PC-9 (cell line): ENCODE measurements around the gene C5orf15. TPM values are rescaled to one million over a fixed set of nuclear protein-coding genes. Genes with fewer than 3 reads are reported as not detected.

Experiments used
- BruUV-seq: library from RNA; stranded (reverse); fragments of 400-500 nt; replicated peaks from 2 replicates; lab custom pipeline; 2021; lab: Mats Ljungman, UMichigan
- CTCF ChIA-PET: fragments of 300-600 bp; sonication (Branson Sonifier 250); formaldehyde crosslinking; loops from one replicate; lab custom pipeline; 2022; ENCODE audit warnings: antibody characterized with exemption; lab: Charles Lee
- POLR2A ChIA-PET: fragments of 300-600 bp; sonication (Branson Sonifier 250); formaldehyde crosslinking; loops from one replicate; lab custom pipeline; 2022; ENCODE audit warnings: antibody characterized with exemption; ENCODE audit not compliant: unreplicated experiment; lab: Charles Lee
- DNase-seq, 2 experiments: peaks; one replicate each; pipeline versions ENCODE4 v3.0.0 to v3.0.0-alpha.2; 2015 to 2022; ENCODE audit warnings: mixed read lengths in 1 of 2
- H2AFZ ChIP-seq: fragments of 200-600 bp; sonication (generic); 2 replicates; pipeline ENCODE4 v1.8.1; 2017; ENCODE audit warnings: antibody characterized with exemption
- H3F3A ChIP-seq: fragments of 200-600 bp; sonication (generic); 2 replicates; pipeline ENCODE4 v1.8.1; 2017; ENCODE audit warnings: antibody characterized with exemption, mild to moderate bottlenecking, low read depth; ENCODE audit not compliant: insufficient read depth
- H3K27ac ChIP-seq: fragments of 200-600 bp; sonication (generic); 2 replicates; pipeline ENCODE4 v1.6.1; 2016; ENCODE audit warnings: mixed run types
- H3K27me3 ChIP-seq: fragments of 200-600 bp; sonication (generic); 2 replicates; pipeline ENCODE4 v1.6.1; 2016; ENCODE audit warnings: low read depth, mixed run types; ENCODE audit not compliant: insufficient read depth
- H3K36me3 ChIP-seq: fragments of 200-600 bp; sonication (generic); 2 replicates; pipeline ENCODE4 v1.6.1; 2016; ENCODE audit warnings: low read depth, mixed run types
- H3K4me1 ChIP-seq: fragments of 200-600 bp; sonication (generic); replicated peaks from 2 replicates; pipeline ENCODE4 v1.6.1; 2016; ENCODE audit warnings: mixed run types; ENCODE audit not compliant: insufficient read depth
- H3K4me2 ChIP-seq: fragments of 200-600 bp; sonication (generic); 2 replicates; pipeline ENCODE4 v1.6.1; 2017; ENCODE audit warnings: mixed run types
- H3K4me3 ChIP-seq: fragments of 200-600 bp; sonication (generic); 2 replicates; pipeline ENCODE4 v1.6.1; 2016; ENCODE audit warnings: mixed run types
- H3K79me2 ChIP-seq: fragments of 200-600 bp; sonication (generic); 2 replicates; pipeline ENCODE4 v1.6.1; 2017; ENCODE audit warnings: low read depth, mixed run types
- H3K9me2 ChIP-seq: fragments of 200-600 bp; sonication (generic); 2 replicates; pipeline ENCODE4 v1.8.1; 2017; ENCODE audit warnings: mild to moderate bottlenecking; ENCODE audit not compliant: insufficient read depth
- H3K9me3 ChIP-seq: fragments of 200-600 bp; sonication (generic); 2 replicates; pipeline ENCODE4 v1.8.1; 2016; ENCODE audit warnings: low read depth; ENCODE audit not compliant: insufficient read depth
- H4K20me1 ChIP-seq: fragments of 200-600 bp; sonication (generic); 2 replicates; pipeline ENCODE4 v1.8.1; 2017; ENCODE audit not compliant: insufficient read depth
- EZH2 ChIP-seq: fragments of 200-600 bp; sonication (generic); IDR thresholded peaks from 2 replicates; pipeline ENCODE4 v1.8.0; 2017; ENCODE audit warnings: antibody characterized with exemption, low read depth
- intact Hi-C: fragments of 100-400 bp; cut with micrococcal nuclease; formaldehyde crosslinking; loops from one replicate; pipeline ENCODE4 v1.10.0; 2022; ENCODE audit not compliant: unreplicated experiment
- total RNA-seq: library from RNA; stranded (reverse); gene quantifications from 2 replicates; pipeline ENCODE4 v1.2.3, GENCODE V29; 2021
- TF ChIP-seq, protein P1 (sequence below): fragments of 200-600 bp; sonication (generic); conservative IDR thresholded peaks from 2 replicates; pipeline ENCODE4 v1.6.1; 2017; ENCODE audit warnings: mixed run types, antibody characterized with exemption, mild to moderate bottlenecking, moderate library complexity

The C5orf15 gene
- total RNA-seq, 1 experiment from 2014 or later = 45.0 TPM

DNA sequence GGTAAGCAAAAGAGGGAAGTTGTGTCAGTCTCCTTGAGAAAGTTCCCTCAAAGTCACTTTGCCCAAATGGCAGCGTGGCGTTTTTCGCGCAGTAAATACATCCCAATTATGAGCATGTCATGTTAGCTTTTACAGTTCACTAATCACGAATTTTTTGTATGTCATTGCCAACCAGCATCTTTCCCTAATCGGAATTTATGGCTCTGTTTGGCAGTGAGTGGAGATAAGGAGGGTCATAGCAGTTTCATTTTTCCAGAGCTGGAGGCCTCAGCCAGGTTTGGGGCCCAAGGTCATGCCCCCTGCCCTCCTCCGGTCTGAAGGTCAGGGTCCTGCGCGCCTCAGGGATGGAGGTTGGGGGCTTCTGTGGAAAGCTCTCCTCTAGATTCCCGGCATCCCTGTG, 50.1 kb downstream of the C5orf15 start:
- intact Hi-C loops = no loop called here
- H3K4me1 ChIP-seq = peaks cover 10% of the 10 kb centered on the region
- H3K9me2 ChIP-seq = no peaks in the 10 kb centered on the region
- no peak overlapping the region for H3K4me3 ChIP-seq
- DNase-seq = no peak
- no TSS peak for BruUV-seq
- H3K36me3 ChIP-seq = no peaks in the 10 kb centered on the region
- H3F3A ChIP-seq = 0 out of 2 replicates have a peak, but pooled peaks cover 5% of the 10 kb centered on the region
- H2AFZ ChIP-seq = no peak overlapping the region
- no peaks in the 10 kb centered on the region for H4K20me1 ChIP-seq
- H3K4me2 ChIP-seq = no peak overlapping the region
- H3K27ac ChIP-seq = no peak overlapping the region
- H3K79me2 ChIP-seq = no peaks in the 10 kb centered on the region
- POLR2A ChIA-PET = no interaction called here
- no peaks in the 10 kb centered on the region for H3K27me3 ChIP-seq
- CTCF ChIA-PET = no interaction called here
- no peaks in the 10 kb centered on the region for H3K9me3 ChIP-seq
- no peak for TF ChIP-seq EZH2
- TF ChIP-seq, protein P1, sequence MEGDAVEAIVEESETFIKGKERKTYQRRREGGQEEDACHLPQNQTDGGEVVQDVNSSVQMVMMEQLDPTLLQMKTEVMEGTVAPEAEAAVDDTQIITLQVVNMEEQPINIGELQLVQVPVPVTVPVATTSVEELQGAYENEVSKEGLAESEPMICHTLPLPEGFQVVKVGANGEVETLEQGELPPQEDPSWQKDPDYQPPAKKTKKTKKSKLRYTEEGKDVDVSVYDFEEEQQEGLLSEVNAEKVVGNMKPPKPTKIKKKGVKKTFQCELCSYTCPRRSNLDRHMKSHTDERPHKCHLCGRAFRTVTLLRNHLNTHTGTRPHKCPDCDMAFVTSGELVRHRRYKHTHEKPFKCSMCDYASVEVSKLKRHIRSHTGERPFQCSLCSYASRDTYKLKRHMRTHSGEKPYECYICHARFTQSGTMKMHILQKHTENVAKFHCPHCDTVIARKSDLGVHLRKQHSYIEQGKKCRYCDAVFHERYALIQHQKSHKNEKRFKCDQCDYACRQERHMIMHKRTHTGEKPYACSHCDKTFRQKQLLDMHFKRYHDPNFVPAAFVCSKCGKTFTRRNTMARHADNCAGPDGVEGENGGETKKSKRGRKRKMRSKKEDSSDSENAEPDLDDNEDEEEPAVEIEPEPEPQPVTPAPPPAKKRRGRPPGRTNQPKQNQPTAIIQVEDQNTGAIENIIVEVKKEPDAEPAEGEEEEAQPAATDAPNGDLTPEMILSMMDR = no peak

DNA sequence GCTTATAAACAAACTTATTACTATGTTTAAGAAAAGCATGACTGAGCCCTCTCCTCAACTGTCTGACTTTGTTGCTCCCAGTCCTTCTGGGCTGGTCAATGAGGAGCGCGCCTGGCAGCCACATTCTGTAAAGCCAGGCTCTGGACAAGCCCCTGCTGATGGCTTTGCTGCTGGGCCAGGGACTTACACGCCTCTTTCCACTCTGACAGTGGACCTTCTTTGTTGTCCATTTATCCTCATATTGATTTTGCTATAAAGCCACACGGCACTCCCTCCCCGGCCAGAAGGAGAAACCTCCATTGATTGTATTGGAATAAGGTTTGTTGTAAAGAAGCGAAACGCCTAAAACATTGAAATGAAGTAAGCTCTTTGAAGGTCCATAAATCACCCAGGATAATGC, 50.6 kb downstream of the C5orf15 start:
- ChIA-PET POLR2A (no interaction called here), CTCF (no interaction called here)
- Histone ChIP-seq H3K79me2 (no peaks in the 10 kb centered on the region), H4K20me1 (no peaks in the 10 kb centered on the region), H3K27me3 (no peaks in the 10 kb centered on the region), H3F3A (0 out of 2 replicates have a peak, but pooled peaks cover 5% of the 10 kb centered on the region), H2AFZ (no peak overlapping the region), H3K36me3 (no peaks in the 10 kb centered on the region), H3K9me2 (no peaks in the 10 kb centered on the region), H3K27ac (no peak overlapping the region), H3K4me1 (peaks cover 10% of the 10 kb centered on the region), H3K4me2 (no peak overlapping the region), H3K4me3 (no peak overlapping the region), H3K9me3 (no peaks in the 10 kb centered on the region)
- no peak for DNase-seq
- intact Hi-C loops = no loop called here
- TF ChIP-seq, protein P1 = no peak
- TF ChIP-seq EZH2 = no peak
- no TSS peak for BruUV-seq

DNA sequence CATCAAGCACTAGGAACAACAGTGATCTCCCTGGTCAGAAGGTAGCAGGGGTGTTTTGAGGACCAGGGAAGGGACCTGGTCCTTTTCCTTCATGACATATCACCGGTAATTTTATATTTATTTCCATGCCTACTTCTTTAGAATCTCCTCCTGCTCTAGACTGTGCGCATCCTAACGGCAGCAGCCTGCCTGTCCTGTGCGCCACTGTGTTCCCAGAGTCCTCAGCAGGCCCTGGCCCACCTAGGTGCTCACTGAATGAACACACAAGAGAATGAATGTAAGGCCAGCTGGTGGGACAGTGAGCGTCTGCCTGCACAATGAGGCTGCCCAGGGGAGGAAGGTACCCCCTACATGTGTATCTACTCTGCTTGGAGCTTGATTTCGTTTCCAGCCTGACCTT, 51.5 kb downstream of the C5orf15 start:
- no peaks in the 10 kb centered on the region for H3K36me3 ChIP-seq
- intact Hi-C loops = no loop called here
- H3F3A ChIP-seq = 0 out of 2 replicates have a peak, but pooled peaks cover 5% of the 10 kb centered on the region
- H3K4me3 ChIP-seq = no peak overlapping the region
- POLR2A ChIA-PET = no interaction called here
- H3K9me3 ChIP-seq = no peaks in the 10 kb centered on the region
- DNase-seq = no peak
- H3K79me2 ChIP-seq = no peaks in the 10 kb centered on the region
- H3K4me1 ChIP-seq = peaks cover 3% of the 10 kb centered on the region
- no peaks in the 10 kb centered on the region for H3K27me3 ChIP-seq
- no peaks in the 10 kb centered on the region for H3K9me2 ChIP-seq
- no peak overlapping the region for H2AFZ ChIP-seq
- CTCF ChIA-PET = no interaction called here
- H4K20me1 ChIP-seq = no peaks in the 10 kb centered on the region
- no peak overlapping the region for H3K27ac ChIP-seq
- no TSS peak for BruUV-seq
- TF ChIP-seq, protein P1 = no peak
- TF ChIP-seq EZH2 = no peak
- no peak overlapping the region for H3K4me2 ChIP-seq
